Lung (tissue), 12 donors: ENCODE results near the gene FOXE3. TPM values are rescaled to one million over a fixed set of nuclear protein-coding genes. Genes with fewer than 3 reads are reported as not detected.

Source experiments
- ATAC-seq: fragments of 200-7000 bp; cut with Tn5 transposase; one replicate; pipeline ENCODE4 v1.9.1; 2020; ENCODE audit warnings: moderate number of reproducible peaks; ENCODE audit not compliant: insufficient read depth, low FRiP score
- DNase-seq, 3 donors: peaks; one replicate each; pipeline ENCODE4 v3.0.0-alpha.2; 2013 to 2017
- H3K27ac ChIP-seq, 2 donors: one replicate each; pipeline ENCODE4 v1.5.1; 2013; ENCODE audit warnings: mild to moderate bottlenecking in 2 of 2, moderate library complexity in 2 of 2, control low read depth in 1 of 2, inconsistent platforms in 1 of 2, low read depth in 1 of 2, low read length in 1 of 2
- H3K27me3 ChIP-seq, 3 donors: one replicate each; pipeline ENCODE4 v1.5.1; 2013; ENCODE audit warnings: low read length in 2 of 3; ENCODE audit not compliant: control insufficient read depth in 3 of 3, insufficient read depth in 3 of 3
- H3K36me3 ChIP-seq, 4 donors: one replicate each; pipeline ENCODE4 v1.5.1; 2013; ENCODE audit warnings: low read length in 4 of 4, mild to moderate bottlenecking in 1 of 4, moderate library complexity in 1 of 4; ENCODE audit not compliant: control insufficient read depth in 4 of 4, insufficient read depth in 4 of 4
- H3K4me1 ChIP-seq, 5 donors: one replicate each; pipeline ENCODE4 v1.5.1; 2013; ENCODE audit warnings: low read length in 5 of 5, mild to moderate bottlenecking in 2 of 5, moderate library complexity in 1 of 5; ENCODE audit not compliant: control insufficient read depth in 5 of 5, insufficient read depth in 5 of 5
- H3K4me3 ChIP-seq: one replicate; pipeline ENCODE4 v1.5.1; 2013; ENCODE audit warnings: mild to moderate bottlenecking, control low read depth, moderate library complexity
- H3K9ac ChIP-seq, 2 donors: one replicate each; pipeline ENCODE4 v1.5.1; 2013; ENCODE audit warnings: low read length in 2 of 2, control low read depth in 1 of 2; ENCODE audit not compliant: insufficient read depth in 1 of 2
- H3K9me3 ChIP-seq, 4 donors: one replicate each; pipeline ENCODE4 v1.5.1; 2013; ENCODE audit warnings: low read length in 3 of 4, mild to moderate bottlenecking in 1 of 4, moderate library complexity in 1 of 4; ENCODE audit not compliant: control insufficient read depth in 4 of 4, insufficient read depth in 3 of 4
- WGBS, 2 donors: extraction: QIAGEN DNeasy Blood & Tissue Kit; methylation state at CpG; one replicate each; pipeline ENCODE4 v1.1.7; 2013; 5-methylcytosine and 5-hydroxymethylcytosine counted together
- polyA plus RNA-seq, 2 donors: library from polyadenylated mRNA; stranded (reverse); fragments of 200-250 nt; gene quantifications; one replicate each; pipeline ENCODE4 v1.2.1, GENCODE V29; 2013
- total RNA-seq, 2 donors: library from RNA; depleted of rRNA in 1 of 2; stranded (reverse); fragments of >200 nt in 1 of 2; gene quantifications; one replicate each; pipeline ENCODE4 v1.2.1, GENCODE V29; 2014 to 2021
- TF ChIP-seq, protein P1 (sequence below): IDR thresholded peaks from 2 replicates; pipeline ENCODE4 v1.5.1; 2012; ENCODE audit warnings: mild to moderate bottlenecking; ENCODE audit errors: control extremely low read depth, extremely low read depth
- donor health status: control.
- donor health status: control.
- donor health status: Bipolar disorder and iron deficiency.
- donor health status: healthy.
- donor health status: DM: yes; HTN: yes; CAD: no.

FOXE3 gene
- total and polyA plus RNA-seq, 4 donors: 0.01 TPM; not detected in 3

DNA sequence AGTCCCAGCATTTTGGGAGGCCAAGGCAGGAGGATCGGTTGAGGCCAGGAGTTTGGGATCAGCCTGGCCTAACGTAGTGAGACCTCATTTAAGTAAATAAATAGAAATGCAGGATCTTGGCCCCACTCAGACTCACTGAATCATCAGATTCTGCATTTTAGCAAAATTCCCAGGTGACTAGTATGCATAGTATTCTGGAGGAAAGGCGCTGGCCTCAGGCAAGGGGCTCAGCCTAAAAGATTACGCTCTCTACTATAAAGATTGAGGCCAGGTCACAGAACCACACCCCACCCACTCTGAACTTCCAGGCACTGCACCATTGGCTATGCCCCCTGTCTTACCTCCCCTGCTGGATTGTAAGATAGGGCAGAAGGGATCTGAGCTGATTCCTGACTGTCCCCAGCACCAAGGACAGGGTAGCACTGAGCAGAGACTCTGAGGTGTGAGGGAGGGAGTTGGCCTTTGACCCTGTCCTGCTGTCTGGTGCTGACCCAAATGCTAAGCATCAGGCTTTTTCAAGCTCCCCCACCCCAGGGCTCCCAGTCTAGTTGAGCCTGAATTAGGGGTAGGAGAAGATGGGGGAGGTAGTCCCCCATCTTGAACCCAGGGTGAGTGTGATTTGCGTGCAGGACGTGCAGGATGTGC, 2.7 kb downstream of the FOXE3 start:
- Histone ChIP-seq H3K9me3 (no peaks in the 10 kb centered on the region), H3K27me3 (peaks cover 7 to 60% (median 37%) of the 10 kb centered on the region in 3 donors), H3K36me3 (no peaks in the 10 kb centered on the region), H3K27ac (no peak overlapping the region), H3K4me3 (no peak overlapping the region), H3K4me1 (peaks cover 0 to 4% (median 0%) of the 10 kb centered on the region in 5 donors), H3K9ac (no peak overlapping the region)
- TF ChIP-seq, protein P1, sequence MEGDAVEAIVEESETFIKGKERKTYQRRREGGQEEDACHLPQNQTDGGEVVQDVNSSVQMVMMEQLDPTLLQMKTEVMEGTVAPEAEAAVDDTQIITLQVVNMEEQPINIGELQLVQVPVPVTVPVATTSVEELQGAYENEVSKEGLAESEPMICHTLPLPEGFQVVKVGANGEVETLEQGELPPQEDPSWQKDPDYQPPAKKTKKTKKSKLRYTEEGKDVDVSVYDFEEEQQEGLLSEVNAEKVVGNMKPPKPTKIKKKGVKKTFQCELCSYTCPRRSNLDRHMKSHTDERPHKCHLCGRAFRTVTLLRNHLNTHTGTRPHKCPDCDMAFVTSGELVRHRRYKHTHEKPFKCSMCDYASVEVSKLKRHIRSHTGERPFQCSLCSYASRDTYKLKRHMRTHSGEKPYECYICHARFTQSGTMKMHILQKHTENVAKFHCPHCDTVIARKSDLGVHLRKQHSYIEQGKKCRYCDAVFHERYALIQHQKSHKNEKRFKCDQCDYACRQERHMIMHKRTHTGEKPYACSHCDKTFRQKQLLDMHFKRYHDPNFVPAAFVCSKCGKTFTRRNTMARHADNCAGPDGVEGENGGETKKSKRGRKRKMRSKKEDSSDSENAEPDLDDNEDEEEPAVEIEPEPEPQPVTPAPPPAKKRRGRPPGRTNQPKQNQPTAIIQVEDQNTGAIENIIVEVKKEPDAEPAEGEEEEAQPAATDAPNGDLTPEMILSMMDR: no peak
- 93 to 95% methylated on average over 6 of the region's 6 CpGs for WGBS, 2 donors
- ATAC-seq (no peak), DNase-seq (no peak)

DNA sequence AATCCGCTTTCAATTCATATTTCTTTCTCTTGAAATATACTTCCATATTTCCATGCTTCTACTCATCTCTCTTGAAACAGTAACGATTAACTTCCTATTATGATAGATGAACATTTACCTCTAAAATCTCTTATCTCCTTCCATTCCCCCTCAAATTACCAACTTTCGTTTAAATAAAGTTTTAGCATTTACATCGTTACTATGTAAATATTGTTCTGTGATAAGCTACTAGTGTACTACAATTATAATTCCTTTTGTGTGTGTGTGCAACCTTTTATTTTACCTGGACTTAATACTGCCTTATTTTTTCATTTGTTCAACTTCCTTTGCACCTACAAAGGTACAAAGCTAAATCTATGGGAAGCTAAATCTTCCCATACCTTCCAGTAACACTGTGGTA, 4.5 kb downstream of the FOXE3 start:
- H3K27me3 ChIP-seq: peaks cover 7 to 44% (median 28%) of the 10 kb centered on the region in 3 donors
- 80 to 86% methylated on average over 4 of the region's 4 CpGs for WGBS, 2 donors
- H3K9me3 ChIP-seq: no peaks in the 10 kb centered on the region
- TF ChIP-seq, protein P1: no peak
- ATAC-seq: no peak
- H3K9ac ChIP-seq: no peak overlapping the region
- H3K4me3 ChIP-seq: no peak overlapping the region
- DNase-seq: no peak
- no peak overlapping the region for H3K27ac ChIP-seq
- peaks cover 0 to 4% (median 0%) of the 10 kb centered on the region in 5 donors for H3K4me1 ChIP-seq
- no peaks in the 10 kb centered on the region for H3K36me3 ChIP-seq

DNA sequence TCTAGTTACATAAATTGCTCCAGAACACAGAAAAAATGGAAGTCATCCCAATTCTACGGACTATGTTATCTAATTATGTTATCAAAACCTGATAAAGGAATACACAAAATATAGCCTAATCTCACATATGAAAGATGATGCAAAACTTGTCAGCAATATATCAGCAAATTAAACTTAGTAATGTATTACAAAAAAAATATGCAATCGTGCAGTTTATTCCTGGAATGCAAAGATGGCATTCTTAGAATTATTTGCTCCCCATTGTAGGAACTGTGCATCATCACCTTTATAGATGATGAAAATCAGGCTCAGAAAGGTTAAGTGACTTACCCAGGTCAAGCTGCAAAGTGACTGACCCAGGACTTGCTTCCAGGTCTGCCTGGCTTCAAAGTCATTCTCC, 7.8 kb downstream of the FOXE3 start:
- Histone ChIP-seq H3K4me3 (no peak overlapping the region), H3K36me3 (no peaks in the 10 kb centered on the region), H3K27ac (no peak overlapping the region), H3K4me1 (no peaks in the 10 kb centered on the region), H3K27me3 (peaks cover 1 to 27% (median 6%) of the 10 kb centered on the region in 3 donors), H3K9me3 (no peaks in the 10 kb centered on the region), H3K9ac (no peak overlapping the region)
- DNase-seq (no peak), ATAC-seq (no peak)
- TF ChIP-seq, protein P1: no peak
- WGBS, 2 donors: 36% methylated on average over 2 of the region's 2 CpGs
